OCI-LY1 (cell line): ENCODE measurements around the gene TNS3.

Source experiments
- CTCF ChIP-seq: fragments of 200-600 bp; sonication (generic), shearing (Covaris generic); IDR thresholded peaks from 2 replicates; pipeline ENCODE4 v1.5.1; 2017; ENCODE audit warnings: mild to moderate bottlenecking, antibody characterized with exemption, low read length, moderate library complexity, mixed read lengths
- EZH2 ChIP-seq: fragments of 200-600 bp; sonication (generic), shearing (Covaris generic); IDR thresholded peaks from 2 replicates; pipeline ENCODE4 v1.8.0; 2017; ENCODE audit warnings: borderline replicate concordance, mixed run types, mild to moderate bottlenecking, antibody characterized with exemption, low read length, moderate library complexity, mixed read lengths

DNA sequence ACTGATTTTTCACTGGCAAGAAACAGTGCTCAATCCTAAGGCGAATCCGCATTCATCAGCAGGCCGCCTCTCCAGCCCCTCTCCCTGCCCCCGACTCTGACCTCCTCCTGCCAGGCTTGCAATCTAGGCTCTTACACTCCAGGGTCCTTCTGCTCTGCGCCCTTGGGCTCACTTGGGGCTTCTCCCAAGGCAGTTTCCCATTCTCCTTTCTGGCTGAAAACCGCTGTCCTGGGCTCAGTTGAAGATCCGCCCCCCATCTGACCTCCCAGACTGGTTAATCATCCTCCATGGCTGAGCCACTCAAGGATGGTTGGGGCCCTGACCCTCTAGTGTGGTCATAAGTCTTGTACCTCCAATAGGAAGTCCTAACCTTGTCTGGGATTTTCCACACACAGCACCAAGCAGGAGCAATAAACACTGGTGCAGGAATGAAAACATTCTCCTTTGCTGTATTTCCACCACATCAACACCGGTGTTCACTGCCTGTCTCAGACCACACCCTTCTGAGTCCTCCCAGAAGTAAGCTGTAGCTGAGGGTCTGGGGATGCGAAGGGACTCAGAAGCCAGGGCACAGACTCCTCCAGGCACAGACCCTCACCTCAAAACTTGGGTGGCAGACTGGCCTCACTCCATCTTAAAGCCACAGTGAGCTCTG lies 42.4 kb downstream of the TNS3 start:
- TF ChIP-seq EZH2 (no peak), CTCF (no peak)
